Dermis lymphatic vessel endothelial cell (primary cell): ENCODE results near the gene PLK1. TPM values are rescaled to one million over a fixed set of nuclear protein-coding genes. Genes with fewer than 3 reads are reported as not detected.

Experiments
- total RNA-seq: library from RNA; depleted of rRNA; stranded (reverse); fragments of >200 nt; gene quantifications from 2 replicates; pipeline ENCODE4 v1.2.1, GENCODE V29; 2014

Gene PLK1
- 3.7 and 4.7 TPM in 2 replicates for total RNA-seq

GRCh38 chr16:23678430-23679273 is at the start of gene PLK1:
TSS of gene PLK1 (plus strand) at chr16:23678889. CDS start at chr16:23678933, 44 bp downstream.

GRCh38 chr16:23640931-23641765 is 37.5 kb upstream of the PLK1 start, which contains the start of the genes DCTN5 and PALB2:
TSS of gene DCTN5 (plus strand) at chr16:23641466. CDS start at chr16:23641543, 77 bp downstream.
TSS of gene PALB2 (minus strand) at chr16:23641310. CDS start at chr16:23641157, 153 bp downstream.

GRCh38 chr16:23712976-23713375 is 34.3 kb downstream of the PLK1 start, which contains the start of gene ERN2:
TSS of gene ERN2 (minus strand) at chr16:23713222. CDS start at chr16:23713187, 35 bp downstream.

Other genes starting within 250 kb of the PLK1 start
- 12.0 and 14.7 TPM in 2 replicates for gene COG7, start 225.7 kb upstream of the PLK1 start, total RNA-seq
- gene GGA2, start 168.4 kb upstream of the PLK1 start, total RNA-seq, result 26.7 and 29.4 TPM in 2 replicates
- 12.9 and 15.5 TPM in 2 replicates for gene EARS2, start 121.5 kb upstream of the PLK1 start, total RNA-seq
- gene UBFD1, start 121.2 kb upstream of the PLK1 start, total RNA-seq, result 54.8 and 56.6 TPM in 2 replicates
- gene NDUFAB1, start 82.6 kb upstream of the PLK1 start, total RNA-seq, result 136 and 137 TPM in 2 replicates
- 6.6 and 6.8 TPM in 2 replicates for gene PALB2, start 37.6 kb upstream of the PLK1 start, total RNA-seq
- gene DCTN5, start 37.4 kb upstream of the PLK1 start, total RNA-seq, result 45.5 and 60.2 TPM in 2 replicates
- not detected in 2 replicates for gene ERN2, start 34.3 kb downstream of the PLK1 start, total RNA-seq
- not detected in 2 replicates for gene CHP2, start 76.1 kb downstream of the PLK1 start, total RNA-seq
- not detected in 2 replicates for gene PRKCB, start 157.1 kb downstream of the PLK1 start, total RNA-seq